Activated gamma-delta T cell (primary cell): Measurements from ENCODE around the gene ANO10.

Experiments used
- DNase-seq: peaks from one replicate; lab custom pipeline; 2025; lab: John Stamatoyannopoulos, UW

The ANO10 gene

GRCh38 chr3:43316783-43317460, 304.9 kb downstream of the ANO10 start:
- no peak for DNase-seq
